Renal cortical epithelial cell (primary cell): ENCODE measurements around the gene ROBO1. TPM values are rescaled to one million over a fixed set of nuclear protein-coding genes. Genes with fewer than 3 reads are reported as not detected.
"Not testable (repeated sequence)": the region's sequence is repeated elsewhere in the genome, so short reads cannot be mapped to it uniquely, and the experiment has no call there.

Experiments used
- DNase-seq: peaks from one replicate; pipeline ENCODE4 v3.0.0-alpha.2; 2011; ENCODE audit warnings: low read depth
- total RNA-seq: library from RNA; depleted of rRNA; stranded (reverse); fragments of >200 nt; gene quantifications from 2 replicates; pipeline ENCODE4 v1.2.3, GENCODE V29; 2014

The ROBO1 gene
- total RNA-seq, 1 donor from 2014 or later, result 41.9 TPM

DNA sequence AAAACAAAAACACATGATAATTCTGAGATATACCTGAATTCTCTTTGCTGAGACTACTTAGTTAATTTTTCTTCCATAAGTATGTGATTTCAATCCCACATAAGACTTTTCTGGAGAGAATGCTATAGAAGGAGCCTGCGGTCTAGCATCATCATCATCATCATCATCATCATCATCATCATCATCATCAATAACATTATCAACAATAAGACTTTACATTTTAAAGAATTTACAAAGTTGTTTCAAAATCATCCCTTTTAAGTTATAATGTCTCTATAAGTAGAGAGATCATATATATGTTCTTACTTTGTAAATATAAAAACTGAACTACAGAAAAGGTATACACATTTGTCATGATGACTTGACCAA, 965.3 kb downstream of the ROBO1 start:
- DNase-seq, result no peak

DNA sequence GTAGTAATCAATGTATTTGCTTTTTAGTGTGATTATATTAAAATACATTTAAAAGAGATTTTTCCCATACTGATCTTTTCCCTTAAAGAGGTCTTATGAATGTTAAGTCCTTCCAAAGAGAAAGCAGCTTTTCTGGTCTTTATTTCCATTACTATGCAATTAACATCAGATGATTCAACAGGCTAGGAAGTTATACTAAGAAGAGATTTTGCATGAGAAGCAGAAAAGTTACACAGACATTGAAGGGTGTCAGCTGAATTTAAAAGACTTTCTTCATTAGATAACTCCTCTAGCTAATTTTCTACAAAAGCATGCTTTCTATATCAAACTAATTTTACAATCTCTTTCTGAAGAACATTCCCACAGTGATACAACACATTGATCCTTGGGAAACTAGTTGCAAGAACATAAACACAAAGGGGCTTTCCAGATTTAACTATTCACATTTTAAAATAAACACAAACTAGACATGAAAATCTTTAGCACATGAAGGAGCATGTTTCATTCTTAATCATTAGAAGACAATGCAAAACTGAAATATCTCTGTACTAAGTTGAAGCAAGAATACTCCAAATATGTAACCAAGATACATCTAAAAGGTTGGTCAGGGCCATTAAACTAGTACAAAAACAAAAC, 965.8 kb downstream of the ROBO1 start:
- no peak for DNase-seq

DNA sequence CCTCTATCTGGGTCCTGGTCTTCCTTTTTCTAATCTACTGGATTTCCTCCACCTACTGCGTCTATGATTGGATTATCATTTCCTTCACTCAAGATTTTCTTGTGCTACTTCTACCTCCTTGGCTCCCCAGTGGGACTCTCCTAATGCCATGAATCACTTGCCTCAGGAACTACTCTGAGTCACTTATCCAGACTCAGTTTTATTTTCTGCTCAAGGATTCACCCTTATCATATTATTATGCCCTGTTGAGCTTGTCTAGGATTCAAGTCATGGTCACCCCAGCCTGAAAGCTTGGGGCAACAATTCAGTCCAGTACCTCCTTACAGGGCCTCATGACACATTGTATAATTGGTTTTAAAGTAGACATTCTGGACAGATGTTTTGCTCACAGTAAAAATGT, 968.1 kb downstream of the ROBO1 start:
- DNase-seq, result no peak

DNA sequence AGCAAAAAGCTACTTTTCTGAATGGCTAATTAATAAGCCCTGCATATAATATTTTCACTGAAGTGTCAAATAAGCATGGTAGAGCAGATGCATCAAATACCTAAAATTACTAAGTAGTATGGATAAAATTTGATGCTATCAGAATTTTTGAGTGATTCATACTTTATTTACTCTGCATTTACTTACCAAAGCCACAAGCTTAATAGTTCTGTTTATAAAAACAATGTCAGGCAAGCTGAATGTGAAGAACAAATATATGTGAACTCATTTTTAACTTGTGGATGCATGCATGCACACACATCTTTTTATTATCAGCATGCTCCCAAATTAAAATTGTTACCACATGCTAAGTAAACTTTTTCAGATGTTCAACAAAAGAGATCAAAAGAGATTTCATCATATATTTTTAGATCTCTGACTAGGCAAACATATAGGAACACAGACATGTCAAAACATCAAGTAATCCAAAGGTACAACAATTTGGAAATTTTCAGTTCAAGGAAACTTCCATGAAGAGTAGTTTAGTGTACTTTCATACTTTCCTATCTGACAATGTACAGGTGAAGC, 969.4 kb downstream of the ROBO1 start:
- DNase-seq, result no peak

DNA sequence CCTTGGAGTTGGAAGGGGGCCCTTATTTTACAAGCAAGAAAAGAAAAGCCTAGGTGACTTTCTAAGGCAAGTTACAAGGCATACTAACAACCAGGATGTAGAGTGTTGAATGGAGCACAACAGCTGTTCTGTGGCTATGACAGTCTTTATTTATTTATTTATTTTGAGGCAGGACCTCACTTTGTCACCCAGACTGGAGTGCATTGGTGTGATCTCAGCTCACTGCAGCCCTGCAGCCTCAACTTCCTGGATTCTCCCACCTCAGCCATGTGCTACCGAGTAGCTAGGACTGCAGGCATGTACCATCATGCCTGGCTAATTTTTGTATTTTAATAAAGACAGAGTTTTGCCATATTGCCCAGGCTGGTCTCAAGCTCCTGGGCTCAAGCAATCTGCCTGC, 973.4 kb downstream of the ROBO1 start:
- no peak for DNase-seq

DNA sequence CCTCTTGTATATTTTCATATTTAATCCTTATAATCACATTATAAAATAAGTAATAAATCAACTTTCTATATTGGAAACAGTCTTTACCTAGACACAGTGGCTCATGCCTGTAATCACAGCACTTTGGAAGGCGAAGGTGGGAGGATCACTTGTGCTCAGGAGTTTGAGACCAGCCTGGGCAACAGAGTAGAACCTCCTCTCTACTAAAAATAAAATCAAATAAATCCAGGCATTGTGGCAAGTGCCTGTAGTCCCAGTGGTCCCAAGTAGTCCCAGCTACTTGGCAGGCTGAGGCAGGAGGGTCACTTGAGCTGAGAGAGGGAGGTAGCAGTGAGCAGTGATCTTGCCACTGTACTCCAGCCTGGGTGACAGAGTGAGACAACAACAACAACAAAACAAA, 975.1 kb downstream of the ROBO1 start:
- no peak for DNase-seq

DNA sequence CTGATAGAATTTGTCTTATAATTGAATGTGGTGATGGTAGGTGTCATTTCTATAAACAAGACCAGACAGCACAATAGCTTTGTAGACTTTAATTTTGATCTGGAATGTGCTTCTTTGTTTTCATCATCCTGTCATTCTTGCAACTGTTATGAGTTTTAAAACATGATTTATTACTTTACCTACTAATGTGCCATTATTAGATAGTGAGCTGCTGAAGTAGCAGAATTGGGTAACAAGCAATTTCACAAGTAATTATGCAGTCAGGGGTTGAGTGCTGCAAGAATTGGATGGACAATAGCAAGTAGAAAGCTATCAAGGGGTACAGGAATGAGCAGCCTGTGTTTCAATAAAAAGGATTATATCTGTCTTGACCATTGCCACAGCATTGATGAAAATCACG, 975.6 kb downstream of the ROBO1 start:
- DNase-seq, result no peak

DNA sequence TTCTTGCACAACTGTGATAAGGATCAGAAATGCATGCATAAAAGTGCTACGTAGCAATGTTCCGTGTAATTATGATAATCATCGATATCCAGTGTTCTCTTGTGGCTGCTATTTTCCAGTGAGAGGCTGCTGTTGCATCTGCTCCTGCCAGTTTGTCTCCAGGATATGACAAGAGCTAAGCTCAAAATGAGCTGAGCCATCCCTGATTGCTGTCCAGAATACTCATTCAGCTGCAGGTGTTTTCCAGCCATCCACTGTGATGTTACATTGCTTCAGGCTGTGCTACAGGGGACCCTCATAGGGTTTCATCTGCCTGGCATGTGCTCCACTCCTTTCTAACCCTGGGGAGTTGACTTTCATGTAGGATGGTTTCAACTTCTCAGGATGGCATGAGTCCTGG, 976.0 kb downstream of the ROBO1 start:
- no peak for DNase-seq

DNA sequence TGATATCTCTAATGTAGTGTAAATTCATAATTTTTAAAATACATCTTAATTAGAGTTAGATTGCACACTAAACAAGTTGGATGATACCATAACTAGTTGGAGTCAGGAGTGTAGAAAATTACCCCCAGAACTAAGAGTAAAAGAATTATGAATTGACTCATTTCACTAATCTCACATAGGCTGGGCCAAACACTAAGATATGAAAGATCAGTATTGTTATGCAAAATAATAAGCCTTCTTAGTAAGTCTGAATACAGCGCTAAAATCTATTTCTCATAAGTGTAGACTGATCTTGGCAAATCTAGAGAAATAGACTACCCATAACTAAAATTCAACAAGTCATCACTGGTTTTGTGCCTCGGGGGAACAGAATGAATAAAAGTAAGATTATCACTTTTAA, 979.0 kb downstream of the ROBO1 start:
- no peak for DNase-seq

DNA sequence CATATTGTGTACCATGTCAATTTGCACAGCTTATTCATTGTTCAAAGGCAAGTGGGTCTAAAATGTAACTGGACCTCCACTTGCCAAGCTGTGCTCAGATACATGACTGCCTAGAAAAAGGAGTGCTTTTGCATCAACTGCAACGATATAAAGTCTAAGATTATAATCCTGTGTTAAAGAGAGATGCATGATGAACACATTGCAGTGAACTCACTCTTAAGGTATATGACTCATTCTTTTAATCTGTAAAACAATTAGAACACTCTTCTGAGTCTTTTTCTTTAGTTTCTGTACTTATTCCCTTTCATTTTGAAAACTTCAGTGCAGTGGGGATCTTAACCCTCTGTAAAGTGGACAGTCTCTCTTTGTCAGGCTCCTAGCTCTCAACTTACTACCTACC, 982.8 kb downstream of the ROBO1 start:
- no peak for DNase-seq

DNA sequence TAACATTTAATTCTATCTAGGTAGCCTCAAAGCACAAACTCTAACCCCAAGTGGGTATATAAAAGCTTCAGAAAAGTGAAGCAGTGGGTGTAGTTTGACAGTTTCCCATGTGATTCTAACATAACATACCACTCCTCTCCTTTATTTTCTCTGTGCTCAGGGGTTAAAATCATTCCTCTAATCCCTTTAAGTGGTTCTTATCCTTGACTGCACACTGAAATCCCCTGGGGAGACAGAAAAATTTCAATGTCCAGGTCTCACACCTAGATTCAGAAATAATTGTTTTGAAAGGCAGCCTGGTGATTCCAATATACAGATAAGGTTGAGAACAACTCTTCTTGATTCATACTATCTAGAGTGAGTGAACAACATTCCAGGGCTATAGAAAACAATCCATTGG, 986.4 kb downstream of the ROBO1 start:
- no peak for DNase-seq

DNA sequence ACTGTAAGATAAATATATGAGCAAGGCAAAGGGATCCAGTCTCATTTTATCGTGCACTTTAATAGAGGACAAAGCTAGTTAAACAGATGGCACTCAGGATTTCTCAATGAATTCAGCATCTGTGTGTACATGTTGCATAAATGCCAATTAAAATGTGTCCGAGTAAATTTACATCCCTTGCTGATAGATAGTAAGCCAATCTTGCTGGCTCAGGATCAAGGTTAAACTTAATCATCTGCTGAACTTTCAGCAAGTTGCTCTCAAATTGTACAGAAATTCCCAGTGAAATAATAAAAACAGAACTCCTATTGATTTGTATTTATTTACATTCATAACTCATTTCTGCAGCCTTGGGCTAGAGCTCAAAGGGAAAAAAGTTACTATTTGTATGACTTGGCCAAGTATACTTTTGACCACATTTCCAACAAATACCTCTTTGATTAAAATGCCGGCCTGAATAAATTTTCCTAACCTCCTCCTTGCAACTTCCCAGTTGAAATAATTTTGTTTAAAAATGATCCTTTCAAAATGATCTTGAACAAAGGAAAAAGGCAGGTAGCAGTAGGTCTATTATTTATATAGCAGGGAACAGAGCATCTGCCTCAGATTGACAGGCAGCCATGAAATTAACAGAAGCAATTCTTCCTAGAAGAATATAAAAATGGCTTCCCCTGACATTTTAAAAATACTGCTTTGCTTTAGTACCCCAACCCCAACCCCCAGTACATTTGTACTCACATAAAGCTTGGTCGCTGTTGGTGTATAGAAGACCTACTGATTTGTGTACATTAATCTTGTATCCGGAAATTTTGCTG, 1001.9 kb downstream of the ROBO1 start:
- DNase-seq, result no peak

DNA sequence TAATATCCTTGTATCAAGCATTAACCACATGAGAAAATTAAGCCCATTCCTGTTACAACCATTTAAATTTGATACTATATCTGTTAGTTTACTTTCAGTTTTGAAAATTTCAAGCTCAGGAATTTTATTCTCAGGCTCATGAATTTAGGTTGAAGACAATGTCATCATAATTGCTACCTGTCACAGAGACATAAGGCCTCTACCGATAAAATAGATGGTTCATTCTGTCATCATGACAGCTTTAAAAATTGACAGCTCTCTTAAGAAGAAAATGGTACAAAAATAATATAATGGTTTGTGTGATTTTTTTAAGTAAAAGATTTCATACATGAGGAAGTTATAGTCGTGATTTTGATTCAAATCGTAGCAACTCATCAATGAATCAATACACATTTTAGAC, 1003.2 kb downstream of the ROBO1 start:
- no peak for DNase-seq

DNA sequence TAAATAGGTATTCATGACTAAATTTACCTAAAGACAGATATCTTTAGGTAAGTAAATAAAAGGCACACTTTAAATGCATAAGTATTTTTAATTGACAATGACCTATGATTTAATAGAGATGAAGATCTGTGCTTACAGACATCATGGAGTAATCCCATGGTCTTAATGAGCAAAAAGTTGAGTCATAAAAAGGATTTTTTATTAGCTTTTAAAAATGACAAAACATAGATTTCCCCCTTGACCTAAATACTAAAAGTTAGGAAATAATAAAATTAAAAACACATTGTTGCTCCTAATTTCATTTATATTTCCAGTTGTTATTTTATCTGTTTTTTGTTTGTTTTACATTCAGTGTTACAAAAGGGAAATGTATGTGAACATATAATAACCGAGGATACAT, 1005.7 kb downstream of the ROBO1 start:
- DNase-seq, result no peak

DNA sequence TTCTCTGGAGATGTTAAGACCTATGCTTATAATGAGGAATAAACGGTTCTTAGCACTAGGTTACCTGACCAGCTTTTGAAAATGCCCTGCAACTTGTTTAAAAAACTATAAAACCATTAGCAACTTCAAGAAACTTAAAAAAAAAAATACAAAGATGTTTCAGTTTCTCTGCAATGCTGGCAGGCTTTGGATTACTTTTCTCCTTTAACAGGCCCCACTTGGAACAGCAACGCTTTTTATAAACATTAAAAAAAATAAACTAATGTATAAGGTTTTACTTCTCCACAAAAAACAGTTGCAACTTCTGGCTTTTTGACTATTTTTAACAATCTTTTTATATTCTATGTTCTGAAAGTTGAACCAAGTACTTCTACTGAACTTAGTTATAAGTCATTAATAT, 1006.7 kb downstream of the ROBO1 start:
- no peak for DNase-seq

DNA sequence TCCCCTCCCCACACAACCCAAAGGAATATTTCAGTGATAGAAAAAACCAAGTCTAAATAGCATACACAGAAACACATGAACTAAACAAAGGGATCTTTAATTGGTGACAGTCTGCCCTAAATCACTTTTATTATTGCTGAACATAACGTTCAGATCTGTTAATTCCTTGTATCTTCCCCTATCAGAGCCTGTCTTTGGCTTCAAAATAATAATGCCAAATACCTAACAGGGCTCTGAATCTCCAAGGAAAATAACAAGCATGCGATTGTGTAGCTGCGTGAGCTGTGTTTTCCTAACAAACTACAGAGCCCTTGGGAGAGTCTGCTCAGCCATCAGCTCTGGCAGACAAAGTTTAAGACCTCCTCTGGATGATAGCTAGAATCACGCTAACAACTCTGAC, 1010.1 kb downstream of the ROBO1 start:
- no peak for DNase-seq

DNA sequence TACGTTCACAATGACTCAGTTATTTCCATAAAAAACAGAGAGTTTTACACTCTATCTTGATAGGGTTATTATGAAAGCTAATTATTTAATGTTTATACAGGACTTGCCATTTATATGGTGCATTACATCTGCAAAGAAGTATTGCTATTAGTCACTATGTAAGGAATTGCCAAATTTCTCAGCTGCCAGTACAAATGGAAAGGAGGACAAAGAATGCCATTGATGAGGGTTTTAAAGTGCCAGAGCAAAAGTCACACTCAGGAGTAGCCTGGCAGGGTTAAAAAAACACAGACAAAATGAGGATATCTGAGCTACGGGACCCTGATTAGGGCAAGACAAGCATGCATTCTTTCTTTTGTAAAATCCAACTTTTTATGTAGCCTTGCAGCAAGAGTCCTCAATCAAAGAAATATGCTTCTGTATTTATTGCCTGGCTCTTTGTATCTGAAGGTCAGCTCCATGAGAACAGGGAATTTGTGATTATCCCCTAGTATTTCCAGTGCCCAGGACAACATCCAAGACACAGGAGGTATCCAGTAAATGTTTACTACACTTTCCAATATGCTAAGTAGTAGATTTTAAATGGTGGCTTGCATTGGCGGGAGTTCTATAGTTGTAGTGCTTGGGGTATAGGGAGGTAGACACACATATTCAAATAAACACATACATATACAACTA, 1013.6 kb downstream of the ROBO1 start:
- peak; percentile 9 for DNase-seq

DNA sequence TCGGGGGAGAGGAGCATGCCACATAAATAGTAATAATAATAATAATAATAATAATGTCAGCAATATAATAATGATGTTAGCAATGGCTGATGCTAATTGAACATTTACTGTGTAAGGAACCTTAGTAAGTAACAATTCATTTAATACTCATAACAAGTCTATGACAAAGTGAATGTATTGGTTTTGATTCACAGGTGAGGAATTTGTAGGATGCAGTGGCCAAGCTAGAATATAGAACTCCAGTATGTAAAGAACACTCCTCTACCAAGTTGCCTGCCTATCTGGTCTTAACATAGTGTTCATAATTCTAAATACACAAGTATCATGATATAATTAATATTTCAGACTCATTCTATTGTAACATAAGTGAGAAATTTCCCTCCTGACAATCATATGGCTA, 1016.5 kb downstream of the ROBO1 start:
- no peak for DNase-seq

DNA sequence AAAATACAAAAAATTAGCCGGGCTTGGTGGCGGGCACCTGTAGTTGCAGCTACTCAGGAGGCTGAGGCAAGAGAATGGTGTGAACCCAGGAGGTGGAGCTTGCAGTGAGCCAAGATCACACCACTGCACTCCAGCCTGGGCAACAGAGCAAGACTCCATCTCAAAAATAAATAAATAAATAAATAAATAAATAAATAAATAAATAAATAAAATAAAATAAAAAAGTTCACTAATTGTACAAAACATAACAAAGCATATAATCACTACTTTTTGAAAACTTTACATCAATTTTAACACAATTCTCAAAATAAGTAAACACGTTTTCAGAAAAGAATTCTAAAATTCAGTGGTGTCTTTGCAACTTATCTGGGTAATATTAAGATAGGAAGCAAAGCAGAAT, 1017.5 kb downstream of the ROBO1 start:
- DNase-seq, result not testable (repeated sequence)

DNA sequence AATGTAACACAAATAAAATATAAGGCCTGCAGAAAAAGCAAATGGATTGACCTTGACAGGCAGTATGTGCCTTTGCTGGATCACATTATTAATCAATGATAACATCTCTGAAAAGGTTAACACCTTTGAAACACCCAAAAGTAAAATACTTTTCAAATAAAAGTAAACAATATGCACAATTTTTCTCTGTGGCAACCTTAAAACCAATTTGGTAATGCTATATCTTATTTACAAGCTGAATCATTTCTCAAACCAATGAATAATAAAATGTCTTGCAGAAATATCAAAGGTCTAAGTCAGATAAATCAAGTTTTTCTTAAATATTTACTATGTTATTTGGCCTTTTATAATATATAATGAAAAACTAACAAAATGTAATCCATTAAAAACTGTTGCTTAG, 1018.7 kb downstream of the ROBO1 start:
- no peak for DNase-seq

DNA sequence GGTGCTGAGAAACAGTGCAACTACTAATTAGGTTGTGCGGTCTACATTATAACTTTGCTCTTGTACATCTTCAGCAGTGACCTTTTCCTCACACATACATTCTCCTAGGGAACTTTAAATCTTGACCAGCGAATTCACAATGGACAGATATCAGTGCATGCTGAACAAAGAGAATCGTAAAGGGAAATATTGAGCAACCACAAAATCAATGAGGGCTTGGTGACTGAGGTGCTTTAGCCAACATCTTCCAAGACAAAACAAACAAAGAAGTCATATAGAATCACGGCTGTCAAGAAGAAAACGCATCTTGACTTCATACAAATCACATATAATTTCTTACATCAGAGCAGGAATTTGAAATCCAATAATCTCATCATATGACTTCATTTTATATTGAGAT, 1022.0 kb downstream of the ROBO1 start:
- DNase-seq, result no peak

DNA sequence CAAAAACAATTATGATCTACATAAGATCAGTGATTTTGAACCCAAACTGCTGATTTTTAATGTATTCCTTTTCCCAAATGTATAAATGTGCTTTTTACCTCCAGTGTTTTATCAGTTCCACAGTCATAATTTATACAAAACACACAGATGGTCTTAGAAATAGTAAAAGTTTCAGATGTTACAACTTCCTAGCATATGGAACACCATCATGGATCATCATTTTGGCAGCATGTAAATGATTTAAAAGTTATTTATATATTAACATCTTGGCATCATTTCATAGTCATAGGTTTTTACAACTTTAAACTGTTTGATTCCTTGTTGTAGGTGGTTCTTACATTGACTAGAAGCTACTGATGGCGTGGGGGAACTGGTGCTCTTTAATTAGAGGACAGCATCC, 1025.3 kb downstream of the ROBO1 start:
- no peak for DNase-seq

DNA sequence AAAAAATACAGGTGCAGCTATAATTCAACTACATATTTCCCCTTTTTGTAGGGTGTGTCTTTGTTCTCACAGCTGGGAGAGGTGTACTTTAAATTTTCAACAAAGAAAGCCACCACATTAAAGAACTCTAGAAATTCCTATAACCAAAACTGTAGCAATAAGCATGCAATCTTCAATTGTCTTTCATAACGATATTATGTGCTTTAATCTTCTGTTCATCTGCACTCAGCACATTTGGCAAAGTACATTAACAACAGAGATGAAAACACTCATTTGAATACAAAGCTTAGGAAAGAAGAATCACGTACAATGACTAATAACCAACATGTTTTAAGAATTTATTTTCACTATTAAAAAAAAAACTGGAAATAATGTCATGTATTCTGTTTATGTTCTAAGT, 1025.8 kb downstream of the ROBO1 start:
- DNase-seq, result no peak
